NCI-H1417 treated with DMSO at 0.1 percent for 48 hours (cell line): ENCODE data around the gene SLC25A19.

Experiments
- DNase-seq: peaks from one replicate; lab custom pipeline; 2025; lab: John Stamatoyannopoulos, UW

Gene SLC25A19

GRCh38 chr17:75289115-75289831 is at the start of gene SLC25A19:
TSS of gene SLC25A19 (minus strand) at chr17:75289433. CDS start at chr17:75286764, 2,669 bp downstream.
- peak; percentile 92 for DNase-seq

GRCh38 chr17:75338335-75338734 is 49.1 kb upstream of the SLC25A19 start:
- DNase-seq, result no peak

GRCh38 chr17:75335315-75335714 is 46.1 kb upstream of the SLC25A19 start:
- DNase-seq, result no peak

- no peak for DNase-seq
Observed at GRCh38 chr17:75334723-75335122, 45.5 kb upstream of the SLC25A19 start.

- DNase-seq, result no peak
Observed at GRCh38 chr17:75331671-75332070, 42.4 kb upstream of the SLC25A19 start.

- no peak for DNase-seq
Observed at GRCh38 chr17:75327757-75328156, 38.5 kb upstream of the SLC25A19 start.

GRCh38 chr17:75326226-75326848 is 37.1 kb upstream of the SLC25A19 start:
- DNase-seq, result no peak

- DNase-seq, result no peak
Observed at GRCh38 chr17:75325827-75326225, 36.6 kb upstream of the SLC25A19 start.

- no peak for DNase-seq
Observed at GRCh38 chr17:75325348-75325747, 36.1 kb upstream of the SLC25A19 start.

GRCh38 chr17:75321506-75321905 is 32.3 kb upstream of the SLC25A19 start:
- no peak for DNase-seq

- DNase-seq, result no peak
Observed at GRCh38 chr17:75319904-75320691, 30.9 kb upstream of the SLC25A19 start.

- no peak for DNase-seq
Observed at GRCh38 chr17:75318615-75319222, 29.5 kb upstream of the SLC25A19 start.

- no peak for DNase-seq
Observed at GRCh38 chr17:75318211-75318610, 29.0 kb upstream of the SLC25A19 start.

GRCh38 chr17:75317671-75318070 is 28.4 kb upstream of the SLC25A19 start:
- no peak for DNase-seq

GRCh38 chr17:75316253-75316652 is 27.0 kb upstream of the SLC25A19 start:
- no peak for DNase-seq

GRCh38 chr17:75315541-75316243 is 26.5 kb upstream of the SLC25A19 start:
- DNase-seq, result no peak

GRCh38 chr17:75313941-75314551 is 24.8 kb upstream of the SLC25A19 start:
- DNase-seq, result no peak

GRCh38 chr17:75308732-75309629 is 19.7 kb upstream of the SLC25A19 start:
- no peak for DNase-seq

- no peak for DNase-seq
Observed at GRCh38 chr17:75307957-75308731, 18.9 kb upstream of the SLC25A19 start.
